Measurements from ENCODE around the gene PET100. TPM values are rescaled to one million over a fixed set of nuclear protein-coding genes. Genes with fewer than 3 reads are reported as not detected.
"Not testable (repeated sequence)": the region's sequence is repeated elsewhere in the genome, so short reads cannot be mapped to it uniquely, and the experiment has no call there.

Gene PET100
- total RNA-seq, 1 donor from 2014 or later: 139 TPM

GRCh38 chr19:7642295-7643030 lies 12.9 kb downstream of the PET100 start:
- DNase-seq (ENCODE audit: low spot score in 2 of 2, unreplicated experiment in 2 of 2): no peak
- Mint-ChIP-seq H3K4me1 (no peaks in the 10 kb centered on the region), H3K27ac (no peak overlapping the region), H3K9me3 (no peaks in the 10 kb centered on the region), H3K36me3 (peaks cover 4% of the 10 kb centered on the region), H3K27me3 (ENCODE audit: low read depth) (peaks cover 9% of the 10 kb centered on the region), H3K4me3 (no peak overlapping the region)
- no peak for TF ChIP-seq CTCF (IDR thresholded peaks at IDR 0.05; ENCODE audit: unreplicated experiment)

GRCh38 chr19:7643031-7643415 lies 13.4 kb downstream of the PET100 start:
- Mint-ChIP-seq H3K4me1 (no peaks in the 10 kb centered on the region), H3K27me3 (ENCODE audit: low read depth) (peaks cover 3% of the 10 kb centered on the region), H3K27ac (no peak overlapping the region), H3K36me3 (peaks cover 4% of the 10 kb centered on the region), H3K4me3 (no peak overlapping the region), H3K9me3 (no peaks in the 10 kb centered on the region)
- no peak for DNase-seq (ENCODE audit: low spot score in 2 of 2, unreplicated experiment in 2 of 2)
- no peak for TF ChIP-seq CTCF (IDR thresholded peaks at IDR 0.05; ENCODE audit: unreplicated experiment)

GRCh38 chr19:7643629-7644549 lies 14.3 kb downstream of the PET100 start:
- not testable (repeated sequence) for H3K4me3 Mint-ChIP-seq; H3K27me3 Mint-ChIP-seq (ENCODE audit: low read depth); H3K36me3 Mint-ChIP-seq; H3K27ac Mint-ChIP-seq; H3K9me3 Mint-ChIP-seq; H3K4me1 Mint-ChIP-seq; DNase-seq (ENCODE audit: low spot score in 2 of 2, unreplicated experiment in 2 of 2)

- no peak for DNase-seq (ENCODE audit: low spot score in 2 of 2, unreplicated experiment in 2 of 2)
- H3K9me3 Mint-ChIP-seq: no peaks in the 10 kb centered on the region
- peaks cover 4% of the 10 kb centered on the region for H3K36me3 Mint-ChIP-seq
These were observed 14.9 kb downstream of the PET100 start for GRCh38 chr19:7644550-7644877.

GRCh38 chr19:7645163-7645562 lies 15.6 kb downstream of the PET100 start:
- DNase-seq (ENCODE audit: low spot score in 2 of 2, unreplicated experiment in 2 of 2): no peak
- TF ChIP-seq CTCF (IDR thresholded peaks at IDR 0.05; ENCODE audit: unreplicated experiment): no peak
- Mint-ChIP-seq H3K36me3 (peaks cover 4% of the 10 kb centered on the region), H3K4me3 (no peak overlapping the region), H3K27me3 (ENCODE audit: low read depth) (no peaks in the 10 kb centered on the region), H3K9me3 (no peaks in the 10 kb centered on the region), H3K27ac (no peak overlapping the region), H3K4me1 (no peaks in the 10 kb centered on the region)

More at GRCh38 chr19:7644550-7644877, 14.9 kb downstream of the PET100 start:
- no peak overlapping the region for H3K4me3 Mint-ChIP-seq
- H3K27ac Mint-ChIP-seq: no peak overlapping the region
- TF ChIP-seq CTCF (IDR thresholded peaks at IDR 0.05; ENCODE audit: unreplicated experiment): no peak
- H3K4me1 Mint-ChIP-seq: no peaks in the 10 kb centered on the region
- no peaks in the 10 kb centered on the region for H3K27me3 Mint-ChIP-seq (ENCODE audit: low read depth)
